Stomach smooth muscle (tissue), 2 donors: Measurements from ENCODE around the gene EYA2.

Experiments used
- H3K27ac ChIP-seq: one replicate; pipeline ENCODE4 v1.7.0; 2013; ENCODE audit warnings: mild to moderate bottlenecking, low read length, inconsistent platforms
- H3K27me3 ChIP-seq, 2 donors: one replicate each; pipeline ENCODE4 v1.7.0; 2013; ENCODE audit warnings: low read length in 2 of 2; ENCODE audit not compliant: insufficient read depth in 2 of 2, control insufficient read depth in 1 of 2
- H3K36me3 ChIP-seq, 2 donors: one replicate each; pipeline ENCODE4 v1.7.0; 2013; ENCODE audit warnings: low read length in 2 of 2; ENCODE audit not compliant: control insufficient read depth in 2 of 2, insufficient read depth in 2 of 2
- H3K4me1 ChIP-seq: one replicate; pipeline ENCODE4 v1.7.0; 2013; ENCODE audit warnings: low read length; ENCODE audit not compliant: control insufficient read depth, insufficient read depth
- H3K4me3 ChIP-seq, 2 donors: one replicate each; pipeline ENCODE4 v1.7.0; 2013; ENCODE audit warnings: low read length in 2 of 2
- H3K9ac ChIP-seq, 2 donors: one replicate each; pipeline ENCODE4 v1.7.0; 2013; ENCODE audit warnings: low read length in 2 of 2, mild to moderate bottlenecking in 1 of 2
- H3K9me3 ChIP-seq, 2 donors: one replicate each; pipeline ENCODE4 v1.7.0; 2013; ENCODE audit warnings: low read length in 2 of 2; ENCODE audit not compliant: control insufficient read depth in 2 of 2
- donor health status: healthy.
- donor health status: Pancreatic carcinoma.

The EYA2 gene

GRCh38 chr20:47124181-47124717, 229.6 kb downstream of the EYA2 start:
- H3K36me3 ChIP-seq, result no peaks in the 10 kb centered on the region
- no peak overlapping the region for H3K4me3 ChIP-seq
- H3K9ac ChIP-seq, result no peak overlapping the region
- peaks cover 5 to 11% of the 10 kb centered on the region in 2 donors for H3K27me3 ChIP-seq
- no peaks in the 10 kb centered on the region for H3K9me3 ChIP-seq
- H3K27ac ChIP-seq, result no peak overlapping the region
- H3K4me1 ChIP-seq, result no peaks in the 10 kb centered on the region

DNA sequence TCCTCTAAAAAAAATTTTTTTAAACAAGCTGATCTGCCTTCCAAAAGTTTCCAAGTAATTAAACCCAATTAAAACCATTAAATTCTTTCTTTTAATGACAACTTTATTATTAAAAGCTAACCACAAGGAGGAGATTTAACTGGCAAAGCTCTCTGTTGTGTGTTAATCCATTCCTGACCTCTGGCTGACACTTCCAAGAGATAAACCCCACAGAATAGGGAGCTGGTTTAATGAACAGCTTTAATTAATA, 230.8 kb downstream of the EYA2 start:
- H3K4me1 ChIP-seq, result no peaks in the 10 kb centered on the region
- H3K9ac ChIP-seq, result no peak overlapping the region
- no peaks in the 10 kb centered on the region for H3K36me3 ChIP-seq
- H3K27ac ChIP-seq, result no peak overlapping the region
- no peak overlapping the region for H3K4me3 ChIP-seq
- H3K9me3 ChIP-seq, result no peaks in the 10 kb centered on the region
- peaks cover 5 to 13% of the 10 kb centered on the region in 2 donors for H3K27me3 ChIP-seq

DNA sequence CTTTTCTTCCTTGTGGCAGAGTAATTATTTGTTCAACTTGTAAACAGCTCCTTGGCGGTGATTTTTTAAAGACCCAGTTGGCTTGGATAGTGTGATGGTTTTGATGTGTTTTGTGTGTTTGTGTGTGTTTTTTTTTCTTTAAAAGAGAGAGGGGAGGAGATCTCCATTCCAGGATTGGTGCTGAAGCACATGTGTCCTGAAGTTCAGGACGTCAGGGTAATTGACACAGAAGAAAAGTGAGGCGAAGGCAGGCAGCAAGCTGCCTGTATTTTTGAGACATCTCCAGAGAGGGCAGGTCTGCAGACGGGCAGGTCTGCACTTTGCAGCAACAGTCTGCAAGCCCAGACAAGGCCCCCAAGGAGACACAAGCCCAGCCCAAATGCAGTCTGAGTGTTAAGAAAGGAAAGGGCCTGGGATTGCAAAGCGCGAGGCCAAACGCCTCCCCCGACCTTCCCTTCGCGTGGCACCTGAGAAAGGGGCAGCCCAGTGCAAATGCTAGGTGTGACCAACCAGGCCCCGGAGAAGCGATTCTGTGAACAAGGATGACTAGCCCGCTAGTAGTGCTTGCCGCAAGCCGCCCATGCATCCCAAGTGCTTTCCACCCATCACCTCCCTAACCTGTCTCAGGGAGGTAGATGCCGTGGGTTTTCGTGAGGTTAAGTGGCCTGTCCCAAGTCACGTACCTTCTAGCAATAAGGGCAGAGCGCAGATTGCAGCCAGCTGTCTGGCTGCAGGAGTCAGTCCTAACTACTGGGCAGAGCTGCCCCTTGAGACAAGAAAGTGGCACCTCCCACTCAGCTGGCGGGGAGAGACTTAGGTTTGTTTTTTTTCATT, 231.3 kb downstream of the EYA2 start:
- Histone ChIP-seq H3K9me3 (no peaks in the 10 kb centered on the region), H3K4me3 (no peak overlapping the region), H3K27me3 (peaks cover 5 to 13% of the 10 kb centered on the region in 2 donors), H3K36me3 (no peaks in the 10 kb centered on the region), H3K9ac (no peak overlapping the region), H3K4me1 (no peaks in the 10 kb centered on the region), H3K27ac (no peak overlapping the region)

DNA sequence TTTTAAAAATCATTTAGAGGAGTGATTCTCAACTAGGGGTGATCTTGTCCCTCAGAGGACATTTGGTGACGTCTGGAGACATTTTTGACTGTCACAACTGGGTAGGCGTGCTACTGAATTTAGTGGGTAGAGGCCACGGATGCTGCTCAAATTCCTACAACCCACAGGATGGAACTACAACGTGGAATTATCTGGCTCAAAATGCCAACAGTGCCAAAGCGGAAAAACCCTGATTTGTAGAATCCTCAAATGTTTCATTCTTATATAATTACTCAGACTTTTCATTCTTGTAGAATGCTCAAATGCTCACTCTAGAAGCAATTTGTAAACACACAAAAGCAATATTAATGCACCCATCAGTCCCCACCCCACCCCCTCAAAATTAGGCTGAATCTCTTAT, 232.1 kb downstream of the EYA2 start:
- Histone ChIP-seq H3K9me3 (no peaks in the 10 kb centered on the region), H3K4me3 (no peak overlapping the region), H3K4me1 (no peaks in the 10 kb centered on the region), H3K27ac (no peak overlapping the region), H3K27me3 (peaks cover 5 to 13% of the 10 kb centered on the region in 2 donors), H3K36me3 (no peaks in the 10 kb centered on the region), H3K9ac (no peak overlapping the region)

GRCh38 chr20:47127546-47127945, 232.9 kb downstream of the EYA2 start:
- peaks cover 5 to 13% of the 10 kb centered on the region in 2 donors for H3K27me3 ChIP-seq

DNA sequence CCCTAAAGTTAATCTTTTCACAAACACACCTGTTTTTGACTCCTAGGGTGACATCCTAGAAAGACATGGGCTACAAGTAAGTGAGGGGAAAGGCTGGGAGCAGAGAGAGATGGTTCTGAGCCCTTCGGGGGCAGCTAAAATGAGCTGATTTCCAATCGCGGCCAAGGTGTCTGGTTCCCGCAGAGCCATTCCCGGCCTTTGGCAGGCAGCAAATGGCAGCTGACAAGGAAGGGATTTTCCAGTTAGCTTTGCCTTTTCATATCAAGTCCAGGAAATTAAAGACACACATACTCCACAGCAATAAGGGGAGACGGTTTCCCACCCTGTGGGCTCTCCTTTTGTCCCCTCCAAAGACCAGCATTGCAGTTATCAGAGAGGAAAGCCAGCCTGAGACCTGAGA, 233.4 kb downstream of the EYA2 start:
- Histone ChIP-seq H3K9ac (no peak overlapping the region), H3K4me3 (no peak overlapping the region), H3K36me3 (no peaks in the 10 kb centered on the region), H3K27me3 (peaks cover 5 to 13% of the 10 kb centered on the region in 2 donors), H3K9me3 (no peaks in the 10 kb centered on the region), H3K4me1 (no peaks in the 10 kb centered on the region), H3K27ac (no peak overlapping the region)

More at GRCh38 chr20:47127546-47127945, 232.9 kb downstream of the EYA2 start:
- Histone ChIP-seq H3K4me1 (no peaks in the 10 kb centered on the region), H3K27ac (no peak overlapping the region), H3K4me3 (no peak overlapping the region), H3K36me3 (no peaks in the 10 kb centered on the region), H3K9me3 (no peaks in the 10 kb centered on the region), H3K9ac (no peak overlapping the region)

DNA sequence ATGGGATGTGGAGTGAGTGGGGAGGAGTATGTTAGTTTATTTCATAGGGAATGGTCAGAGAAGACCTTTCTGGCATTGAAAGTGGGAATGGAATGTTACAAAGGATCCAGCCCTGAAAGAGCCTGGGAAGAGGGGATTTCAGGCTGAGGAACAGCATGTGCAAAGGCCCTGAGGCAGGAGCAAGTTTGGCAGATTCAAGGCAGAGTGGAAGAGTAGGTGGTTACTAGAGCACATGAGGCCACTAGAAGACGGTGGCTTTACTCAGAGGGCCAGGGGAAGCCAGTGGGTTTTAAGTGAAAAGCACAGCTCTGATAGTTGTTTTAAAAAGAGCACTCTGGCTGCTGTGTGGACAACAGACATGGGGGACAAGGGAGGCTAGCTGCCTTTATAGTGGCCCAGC, 234.7 kb downstream of the EYA2 start:
- Histone ChIP-seq H3K9me3 (no peaks in the 10 kb centered on the region), H3K27ac (no peak overlapping the region), H3K9ac (no peak overlapping the region), H3K27me3 (peaks cover 5 to 13% of the 10 kb centered on the region in 2 donors), H3K4me3 (no peak overlapping the region), H3K4me1 (no peaks in the 10 kb centered on the region), H3K36me3 (no peaks in the 10 kb centered on the region)

GRCh38 chr20:47133809-47134456, 239.3 kb downstream of the EYA2 start:
- peaks cover 0 to 2% of the 10 kb centered on the region in 2 donors for H3K27me3 ChIP-seq
- H3K9ac ChIP-seq, result no peak overlapping the region
- H3K9me3 ChIP-seq, result no peaks in the 10 kb centered on the region
- H3K36me3 ChIP-seq, result no peaks in the 10 kb centered on the region
- no peaks in the 10 kb centered on the region for H3K4me1 ChIP-seq
- no peak overlapping the region for H3K4me3 ChIP-seq
- no peak overlapping the region for H3K27ac ChIP-seq

DNA sequence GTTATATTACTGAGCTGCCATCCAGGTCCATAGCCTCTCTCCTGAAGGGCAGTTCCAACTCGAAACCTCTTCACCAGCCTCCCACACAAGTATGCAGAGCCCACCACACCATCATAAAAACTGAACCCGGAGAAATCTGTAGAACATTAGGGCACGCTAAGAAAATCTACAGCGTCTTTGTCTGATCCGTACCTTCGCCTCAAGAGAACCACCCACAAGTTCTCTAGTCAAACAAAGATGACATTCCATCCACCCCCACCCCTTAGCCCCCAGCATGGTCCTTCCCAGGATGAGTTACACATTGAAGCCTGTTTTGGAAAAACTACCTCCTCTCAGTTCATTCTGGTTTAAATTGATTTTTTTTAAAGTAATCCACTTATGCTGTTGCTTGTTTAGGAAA, 242.1 kb downstream of the EYA2 start:
- Histone ChIP-seq H3K4me1 (no peaks in the 10 kb centered on the region), H3K36me3 (no peaks in the 10 kb centered on the region), H3K4me3 (no peak overlapping the region), H3K27ac (no peak overlapping the region), H3K9ac (no peak overlapping the region), H3K9me3 (peaks cover 0 to 10% of the 10 kb centered on the region in 2 donors), H3K27me3 (no peaks in the 10 kb centered on the region)

DNA sequence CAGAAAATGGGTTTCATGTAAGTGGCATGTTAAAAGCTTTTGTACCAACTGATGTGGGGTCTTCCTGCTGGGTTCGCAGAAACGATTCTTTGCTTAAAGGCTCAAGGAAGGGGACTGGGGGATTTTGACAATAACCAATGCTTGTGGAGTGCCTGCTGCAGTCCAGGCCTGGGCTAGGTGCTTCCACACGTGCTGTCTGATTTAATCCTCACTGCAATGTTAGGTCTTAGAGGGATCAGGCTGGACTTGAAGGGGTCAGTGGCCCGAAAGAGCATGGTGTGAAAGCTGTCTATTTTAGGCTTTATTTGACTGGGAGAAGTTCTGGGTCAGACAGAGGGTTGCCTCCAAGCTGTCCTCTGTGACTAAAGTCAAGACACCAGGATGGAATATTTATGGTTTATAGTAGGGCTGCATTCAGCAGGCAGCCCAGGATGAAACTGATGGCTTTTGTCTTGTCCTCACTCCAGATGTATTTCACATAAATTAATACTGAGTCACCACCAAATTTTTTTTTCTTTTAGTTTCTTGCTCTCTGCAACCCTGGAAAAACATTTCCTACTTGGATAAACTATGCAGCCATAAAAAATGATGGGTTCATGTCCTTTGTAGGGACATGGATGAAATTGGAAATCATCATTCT, 242.7 kb downstream of the EYA2 start:
- Histone ChIP-seq H3K27me3 (no peaks in the 10 kb centered on the region), H3K27ac (no peak overlapping the region), H3K9ac (no peak overlapping the region), H3K4me1 (no peaks in the 10 kb centered on the region), H3K4me3 (no peak overlapping the region), H3K9me3 (peaks cover 0 to 10% of the 10 kb centered on the region in 2 donors), H3K36me3 (no peaks in the 10 kb centered on the region)
